ENCODE data around the gene ETHE1.

DNA sequence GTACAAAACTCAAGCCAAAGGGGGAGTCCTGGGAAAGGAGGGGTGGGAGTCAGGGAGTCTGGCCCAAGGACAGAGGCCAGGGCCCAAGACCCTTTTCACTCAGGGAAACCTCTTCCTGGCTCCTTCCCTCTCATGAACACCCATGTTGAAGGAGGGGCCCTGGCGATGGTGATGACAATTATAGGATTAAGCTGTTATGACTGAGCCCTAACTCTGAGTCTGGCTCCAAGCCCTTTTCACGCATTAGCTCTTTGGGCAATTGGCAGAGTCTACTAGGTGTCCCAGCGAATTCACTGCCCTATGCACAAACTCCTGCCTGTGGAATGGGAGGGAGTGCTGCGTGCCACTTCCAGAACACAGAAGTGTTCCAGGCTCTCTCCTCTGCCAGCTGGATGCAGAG is 26.7 kb upstream of the ETHE1 start:
- TF ChIP-seq CTCF (conservative IDR thresholded peaks at IDR 0.05; ENCODE audit: low read length) (no peak), EZH2phosphoT487 (IDR thresholded peaks at IDR 0.05; ENCODE audit: borderline replicate concordance, low read depth, low read length) (no peak)

Data from OCI-LY7 (cell line).